Adrenal gland (tissue), 12 donors: ENCODE measurements around the gene BCOR. TPM values are rescaled to one million over a fixed set of nuclear protein-coding genes. Genes with fewer than 3 reads are reported as not detected.

Experiments used
- DNase-seq, 7 donors: peaks; one replicate each; pipeline ENCODE4 v3.0.0-alpha.2; 2019 to 2020
- H3K27ac ChIP-seq, 5 donors: fragments of 200-600 bp; sonication (generic) in 4 of 5; 1 replicate in 3 of 5; 2 replicates in 2 of 5; pipeline versions ENCODE4 v1.5.1 to v1.8.0; 2016 to 2020; ENCODE audit warnings: mild to moderate bottlenecking in 1 of 5
- H3K27me3 ChIP-seq: fragments of 200-600 bp; 2 replicates; pipeline ENCODE4 v1.8.0; 2021
- H3K36me3 ChIP-seq, 2 donors: fragments of 200-600 bp; replicated peaks in 1 of 2; 1 replicate in 1 of 2; 2 replicates in 1 of 2; pipeline versions ENCODE4 v1.5.1 to v1.8.0; 2018 to 2022
- H3K4me1 ChIP-seq, 2 donors: fragments of 200-600 bp; replicated peaks in 1 of 2; 1 replicate in 1 of 2; 2 replicates in 1 of 2; pipeline versions ENCODE4 v1.5.1 to v1.8.0; 2018 to 2021
- H3K4me3 ChIP-seq, 4 donors: fragments of 200-600 bp; sonication (generic) in 3 of 4; one replicate each; pipeline ENCODE4 v1.5.1; 2016 to 2018
- H3K9me3 ChIP-seq, 3 donors: fragments of 200-600 bp; sonication (generic) in 1 of 3; replicated peaks in 1 of 3; 1 replicate in 2 of 3; 2 replicates in 1 of 3; pipeline versions ENCODE4 v1.5.1 to v1.8.0; 2016 to 2021
- CTCF ChIP-seq, 6 experiments: fragments of 450-650 bp in 4 of 6; fragments of 200-600 bp in 2 of 6; sonication (generic) in 1 of 6; IDR thresholded peaks; 1 replicate in 5 of 6; 2 replicates in 1 of 6; pipeline versions ENCODE4 v1.5.1 to v1.8.0; 2016 to 2021; ENCODE audit warnings: antibody characterized with exemption in 6 of 6, mild to moderate bottlenecking in 2 of 6, moderate library complexity in 1 of 6
- POLR2A ChIP-seq, 2 donors: fragments of 450-650 bp; IDR thresholded peaks; one replicate each; pipeline ENCODE4 v1.6.1; 2017; ENCODE audit warnings: antibody characterized with exemption in 2 of 2, mild to moderate bottlenecking in 2 of 2, moderate library complexity in 1 of 2
- WGBS, 4 donors: extraction: QIAGEN DNeasy Blood & Tissue Kit in 2 of 4; methylation state at CpG; one replicate each; pipeline versions ENCODE4 v1.1.5 to v1.1.7; 2013 to 2017; 5-methylcytosine and 5-hydroxymethylcytosine counted together
- intact Hi-C, 2 donors: fragments of 100-400 bp; cut with DNase I; formaldehyde crosslinking; loops; one replicate each; pipeline versions ENCODE4 v1.14.1 to v1.15.0; 2022 to 2023
- polyA plus RNA-seq, 3 donors: library from polyadenylated mRNA; stranded (reverse); fragments of 200-250 nt in 2 of 3; fragments of 350-450 nt in 1 of 3; fragmentation: Illumina TruSeq in 1 of 3; extraction: RNeasy Lipid Tissue Mini Kit (QIAGEN cat#74804) in 1 of 3; gene quantifications; one replicate each; pipeline ENCODE4 v1.2.3, GENCODE V29; 2013 to 2014
- total RNA-seq, 9 donors: library from RNA; depleted of rRNA in 4 of 9; stranded (reverse); fragments of >200 nt in 4 of 9; fragments of 120-200 nt in 1 of 9; fragmentation: NEBNext Ultra II Directional in 1 of 9; extraction: Animal tissue kit (Norgen Biotek cat#: 25700) in 1 of 9; gene quantifications; one replicate each; pipeline versions ENCODE4 v1.1.0 to v1.2.4, GENCODE V29; 2013 to 2023
- donor health status: healthy with polysubstance abuse.
- donor health status: Bipolar disorder and iron deficiency.
- donor health status: DM: yes; HTN: yes; CAD: no.
- donor health status: DM: no; HTN: no; CAD: no.
- donor health status: DM: no; HTN: no; CAD: no.
- donor health status: DM: yes; HTN: yes; CAD: no.

Gene BCOR
- total and polyA plus RNA-seq, 12 donors = 13.7 to 42.9 (median 29.0) TPM

GRCh38 chrX:40063555-40063954 lies 34.2 kb downstream of the BCOR start:
- WGBS, 4 donors = 68 to 84% (median 79%) methylated on average over 6 to 7 of the region's 7 CpGs
- no peaks in the 10 kb centered on the region for H3K4me1 ChIP-seq
- no peaks in the 10 kb centered on the region for H3K27me3 ChIP-seq
- H3K9me3 ChIP-seq = no peaks in the 10 kb centered on the region
- H3K36me3 ChIP-seq = peaks cover 0 to 29% of the 10 kb centered on the region in 2 donors
- H3K27ac ChIP-seq = no peak overlapping the region
- DNase-seq = no peak
- H3K4me3 ChIP-seq = no peak overlapping the region
- intact Hi-C loops = no loop called here
- TF ChIP-seq POLR2A (IDR thresholded peaks at IDR 0.05) = no peak
- no peak for TF ChIP-seq CTCF (IDR thresholded peaks at IDR 0.05)

- Histone ChIP-seq H3K4me1 (no peaks in the 10 kb centered on the region), H3K9me3 (no peaks in the 10 kb centered on the region), H3K36me3 (peaks cover 0 to 29% of the 10 kb centered on the region in 2 donors), H3K27ac (no peak overlapping the region), H3K4me3 (no peak overlapping the region), H3K27me3 (no peaks in the 10 kb centered on the region)
- WGBS, 4 donors = 65 to 89% (median 80%) methylated on average over 14 to 24 of the region's 24 CpGs
- TF ChIP-seq CTCF (IDR thresholded peaks at IDR 0.05) = no peak
- intact Hi-C loops = no loop called here
- no peak for DNase-seq
Observed at GRCh38 chrX:40062525-40063155, 35.1 kb downstream of the BCOR start.

GRCh38 chrX:40061871-40062524 lies 35.8 kb downstream of the BCOR start:
- Histone ChIP-seq H3K4me1 (no peaks in the 10 kb centered on the region), H3K9me3 (no peaks in the 10 kb centered on the region), H3K4me3 (no peak overlapping the region), H3K27ac (no peak overlapping the region), H3K27me3 (no peaks in the 10 kb centered on the region), H3K36me3 (peaks cover 0 to 31% of the 10 kb centered on the region in 2 donors)
- WGBS, 4 donors = 69 to 87% (median 81%) methylated on average over 10 to 30 of the region's 30 CpGs
- TF ChIP-seq CTCF (IDR thresholded peaks at IDR 0.05) = no peak
- TF ChIP-seq POLR2A (IDR thresholded peaks at IDR 0.05) = no peak
- intact Hi-C loops = no loop called here
- DNase-seq = no peak

DNA sequence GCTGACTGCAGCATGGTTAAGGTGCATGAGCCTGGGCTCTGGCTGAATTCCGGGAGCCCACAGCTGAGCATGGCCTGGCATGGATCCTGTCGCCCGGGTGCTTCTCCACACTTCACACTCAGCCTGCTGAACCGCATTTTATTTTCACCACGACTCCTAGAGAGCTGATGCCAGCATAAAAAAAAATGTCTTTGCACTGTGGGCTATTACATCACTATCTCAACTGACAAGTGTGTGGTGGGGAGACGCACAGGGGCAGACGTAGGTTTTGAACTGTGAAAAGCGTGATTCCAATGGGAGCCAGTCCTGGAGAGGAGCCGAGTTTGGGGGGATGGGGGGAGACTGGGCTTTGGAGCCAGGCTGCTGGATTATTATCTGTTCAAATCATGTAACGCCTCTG lies 36.8 kb downstream of the BCOR start:
- Histone ChIP-seq H3K9me3 (no peaks in the 10 kb centered on the region), H3K27ac (no peak overlapping the region), H3K4me3 (no peak overlapping the region), H3K36me3 (peaks cover 0 to 38% of the 10 kb centered on the region in 2 donors), H3K4me1 (no peaks in the 10 kb centered on the region), H3K27me3 (no peaks in the 10 kb centered on the region)
- intact Hi-C loops = no loop called here
- TF ChIP-seq POLR2A (IDR thresholded peaks at IDR 0.05) (no peak), CTCF (IDR thresholded peaks at IDR 0.05) (no peak)
- WGBS, 4 donors = 82 to 100% (median 87%) methylated on average over 3 to 10 of the region's 10 CpGs
- no peak for DNase-seq
